ENCODE data around the gene FNDC10.
"Not testable (repeated sequence)": the region's sequence is repeated elsewhere in the genome, so short reads cannot be mapped to it uniquely, and the experiment has no call there.

FNDC10 gene

GRCh38 chr1:1564268-1564667, 35.7 kb downstream of the FNDC10 start:
- DNase-seq: no peak

DNA sequence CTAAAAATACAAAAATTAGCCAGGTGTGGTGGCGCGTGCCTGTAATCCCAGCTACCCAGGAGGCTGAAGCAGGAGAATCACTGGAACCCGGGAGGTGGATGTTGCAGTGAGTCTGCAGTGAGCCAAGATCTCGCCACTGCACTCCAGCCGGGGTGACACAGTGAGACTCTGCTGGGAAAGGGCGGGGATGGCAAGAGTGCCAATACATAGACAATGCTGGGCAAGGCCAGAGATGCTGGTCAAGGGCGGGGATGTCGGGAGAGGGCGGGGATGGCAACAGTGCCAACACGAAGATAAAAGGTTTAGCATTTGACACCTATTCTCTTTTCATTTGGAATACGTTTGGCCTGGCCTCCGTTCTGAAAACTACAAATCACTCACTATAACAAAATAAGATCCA, 36.2 kb downstream of the FNDC10 start:
- no peak for DNase-seq

GRCh38 chr1:1562556-1563195, 37.3 kb downstream of the FNDC10 start:
- no peak for DNase-seq

DNA sequence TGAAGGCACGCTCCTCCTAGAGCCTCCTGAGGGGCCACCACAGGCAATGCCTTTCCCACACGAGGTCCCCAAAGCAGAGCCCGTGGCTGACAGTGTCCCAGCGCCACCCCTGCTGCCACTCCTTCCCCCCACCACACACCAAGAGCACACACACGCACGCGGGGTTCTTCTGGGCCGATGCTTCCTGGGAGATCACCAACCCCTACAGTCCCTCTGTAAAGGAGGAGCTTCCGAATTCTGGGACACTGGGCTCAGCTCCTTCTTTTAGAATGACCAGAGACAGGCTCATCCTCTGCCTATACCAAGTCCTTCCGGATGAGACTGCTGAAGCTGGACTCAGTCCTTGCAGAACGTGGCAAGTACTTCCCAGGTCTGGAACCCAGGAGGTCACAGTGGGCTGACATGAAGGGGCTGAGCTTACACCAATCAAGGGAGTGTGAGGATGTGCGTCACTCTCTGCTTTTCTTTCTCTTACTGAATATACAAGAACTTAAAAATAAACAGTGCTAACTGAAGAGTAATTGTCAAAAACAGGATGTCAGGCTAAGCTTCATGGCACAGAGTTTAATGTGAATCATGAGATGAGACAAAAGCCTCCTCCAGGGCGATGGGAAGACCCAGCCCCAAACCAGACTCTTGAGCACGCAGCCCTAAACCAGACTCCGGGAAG, 38.0 kb downstream of the FNDC10 start:
- no peak for DNase-seq

DNA sequence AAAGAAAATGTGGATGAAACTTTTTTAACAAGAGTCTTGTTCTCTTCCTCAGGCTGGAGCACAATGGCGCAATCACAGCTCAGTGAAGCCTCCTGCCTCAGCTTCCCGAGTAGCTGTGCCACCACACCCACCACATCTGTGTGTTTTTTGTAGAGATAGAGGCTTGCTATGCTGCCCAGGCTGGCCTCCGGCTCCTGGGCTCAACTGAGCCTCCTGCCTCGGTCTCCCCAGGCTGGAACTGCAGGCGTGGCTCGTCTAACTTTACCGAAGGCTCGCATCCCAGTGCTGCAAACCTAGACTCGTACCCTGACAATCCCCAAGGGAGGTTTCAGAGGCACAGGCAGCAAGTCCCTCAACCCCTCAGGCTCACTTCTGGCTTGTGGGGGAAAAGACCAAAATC, 39.8 kb downstream of the FNDC10 start:
- no peak for DNase-seq

GRCh38 chr1:1559066-1559465, 40.9 kb downstream of the FNDC10 start:
- DNase-seq: no peak

GRCh38 chr1:1558591-1558990, 41.3 kb downstream of the FNDC10 start:
- DNase-seq: no peak

GRCh38 chr1:1557688-1558087, 42.2 kb downstream of the FNDC10 start:
- DNase-seq: not testable (repeated sequence)

- DNase-seq: not testable (repeated sequence)
These were observed 43.0 kb downstream of the FNDC10 start for GRCh38 chr1:1556961-1557360.

DNA sequence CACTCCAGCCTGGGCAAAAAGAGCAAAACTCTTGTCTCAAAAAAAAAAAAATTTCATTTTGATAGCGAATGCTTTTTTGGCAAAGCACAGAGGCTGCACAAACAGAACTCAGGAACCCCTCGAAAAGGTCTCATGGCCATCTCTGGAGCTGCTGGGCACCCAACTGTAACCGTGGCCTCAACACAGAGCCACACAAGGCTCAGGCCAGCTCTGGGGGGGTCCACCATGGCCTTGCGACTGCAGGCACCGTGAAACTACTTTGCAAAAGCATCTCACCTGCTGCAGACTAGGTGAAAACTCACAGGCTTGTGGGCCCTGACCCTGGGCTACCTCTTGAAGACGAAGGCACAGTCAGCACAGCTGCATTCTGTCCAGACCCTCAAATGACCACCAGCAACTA, 43.4 kb downstream of the FNDC10 start:
- DNase-seq: no peak

GRCh38 chr1:1554926-1555915, 44.7 kb downstream of the FNDC10 start:
- no peak for DNase-seq

GRCh38 chr1:1554550-1554925, 45.4 kb downstream of the FNDC10 start:
- DNase-seq: no peak

- DNase-seq: no peak
These were observed 46.0 kb downstream of the FNDC10 start for GRCh38 chr1:1553821-1554494.

DNA sequence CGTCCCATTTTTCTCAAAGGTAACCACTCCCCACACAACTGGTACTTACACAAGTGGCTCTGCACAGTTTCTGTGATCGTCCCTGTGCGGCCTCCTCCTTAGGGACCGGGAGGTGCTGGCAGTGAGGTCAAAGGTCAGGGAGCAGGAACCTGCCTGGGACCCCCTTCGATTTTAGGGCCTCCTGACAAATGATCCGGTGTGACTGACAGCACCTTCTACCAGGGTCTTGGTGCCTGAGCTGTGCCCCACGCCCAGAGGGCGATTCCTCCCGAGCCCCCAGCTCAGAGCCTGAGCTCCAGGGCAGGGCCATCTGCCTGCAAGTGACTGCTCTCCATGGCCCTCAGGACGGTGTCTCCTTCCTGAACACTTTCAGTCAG, 47.7 kb downstream of the FNDC10 start:
- DNase-seq: no peak

DNA sequence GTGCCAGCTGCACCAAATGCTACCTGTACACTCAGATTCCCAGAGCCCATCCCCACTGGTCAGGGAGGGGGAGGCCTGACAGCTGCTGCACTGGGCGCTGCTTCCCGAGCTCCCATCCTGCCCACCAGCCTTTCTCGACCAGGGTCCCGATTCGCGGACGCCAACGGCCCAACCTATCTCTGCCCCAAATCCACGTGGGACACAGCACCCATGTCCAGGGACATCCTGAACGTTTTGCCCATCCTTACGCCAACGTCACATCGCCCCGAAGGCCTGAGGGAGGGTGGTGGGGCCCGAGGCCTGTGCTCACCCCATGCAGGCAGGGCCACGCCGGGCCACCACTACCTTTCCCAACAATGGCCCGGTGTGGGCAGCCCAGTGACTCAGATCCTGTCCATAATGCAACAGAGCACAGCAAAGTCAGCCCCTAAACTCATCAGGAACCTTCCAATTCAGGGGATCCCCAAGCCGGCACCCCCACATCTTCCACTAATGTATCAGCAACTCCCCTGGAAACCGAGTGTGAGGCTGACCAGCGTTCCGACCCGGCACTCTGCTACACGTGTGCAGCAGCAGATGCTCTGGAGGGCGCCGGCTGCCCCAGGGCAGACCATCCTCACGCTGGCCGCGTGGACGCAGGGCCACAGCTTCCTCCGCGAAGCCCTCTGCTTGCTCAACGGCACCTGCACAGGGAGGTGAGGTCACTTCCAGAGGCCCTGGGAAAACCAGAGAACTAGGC, 48.2 kb downstream of the FNDC10 start:
- DNase-seq: no peak

DNA sequence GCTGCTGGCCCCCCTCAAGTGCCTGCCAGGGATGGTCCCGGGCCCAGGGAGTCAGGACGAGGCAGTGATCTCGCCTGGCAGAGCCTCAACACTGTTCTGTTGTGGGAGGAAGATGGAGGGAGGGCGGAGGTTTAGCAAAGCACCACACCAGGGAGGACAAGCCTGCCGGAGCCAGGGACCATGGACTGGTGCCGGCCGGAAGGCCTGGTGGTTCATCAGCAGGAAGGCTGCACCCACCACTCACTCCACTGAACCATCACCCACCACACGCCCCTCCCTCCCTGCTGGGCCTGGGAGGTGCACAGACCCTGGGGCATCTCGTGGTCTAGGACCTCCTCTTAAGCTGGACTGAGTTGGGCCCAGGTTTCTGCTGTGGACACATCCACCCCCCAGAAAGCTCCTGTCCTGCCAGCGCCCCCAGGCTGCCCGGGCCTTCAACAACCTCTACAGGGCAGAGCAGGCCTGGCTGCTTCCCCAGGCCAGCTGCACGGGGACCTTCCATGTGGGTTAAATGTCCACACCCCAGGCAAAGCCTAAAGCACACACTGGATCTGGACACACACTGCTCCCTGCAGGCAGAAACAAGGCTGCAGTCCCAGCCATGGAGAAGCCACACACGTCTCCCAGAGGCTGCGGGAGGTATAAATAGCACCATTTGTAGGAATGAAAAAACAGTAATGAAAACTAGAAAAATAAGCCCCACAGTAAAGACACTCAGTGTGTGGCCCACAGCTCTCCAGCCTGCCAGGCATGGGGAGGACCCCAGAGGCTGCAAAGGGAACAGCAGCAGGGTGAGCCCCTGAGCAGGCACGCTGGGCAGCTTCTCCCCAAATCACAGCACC, 49.1 kb downstream of the FNDC10 start:
- DNase-seq: peak; percentile 60

- no peak for DNase-seq
These were observed 49.8 kb downstream of the FNDC10 start for GRCh38 chr1:1550087-1550486.

- DNase-seq: no peak
These were observed 51.3 kb downstream of the FNDC10 start for GRCh38 chr1:1548591-1548990.

Data from femur (tissue), 1 donor.